ENCODE results near the gene FDX2. TPM values are rescaled to one million over a fixed set of nuclear protein-coding genes. Genes with fewer than 3 reads are reported as not detected.

The FDX2 gene
- 10 to 100 TPM; 23.8 to 27.2 TPM for total RNA-seq

DNA sequence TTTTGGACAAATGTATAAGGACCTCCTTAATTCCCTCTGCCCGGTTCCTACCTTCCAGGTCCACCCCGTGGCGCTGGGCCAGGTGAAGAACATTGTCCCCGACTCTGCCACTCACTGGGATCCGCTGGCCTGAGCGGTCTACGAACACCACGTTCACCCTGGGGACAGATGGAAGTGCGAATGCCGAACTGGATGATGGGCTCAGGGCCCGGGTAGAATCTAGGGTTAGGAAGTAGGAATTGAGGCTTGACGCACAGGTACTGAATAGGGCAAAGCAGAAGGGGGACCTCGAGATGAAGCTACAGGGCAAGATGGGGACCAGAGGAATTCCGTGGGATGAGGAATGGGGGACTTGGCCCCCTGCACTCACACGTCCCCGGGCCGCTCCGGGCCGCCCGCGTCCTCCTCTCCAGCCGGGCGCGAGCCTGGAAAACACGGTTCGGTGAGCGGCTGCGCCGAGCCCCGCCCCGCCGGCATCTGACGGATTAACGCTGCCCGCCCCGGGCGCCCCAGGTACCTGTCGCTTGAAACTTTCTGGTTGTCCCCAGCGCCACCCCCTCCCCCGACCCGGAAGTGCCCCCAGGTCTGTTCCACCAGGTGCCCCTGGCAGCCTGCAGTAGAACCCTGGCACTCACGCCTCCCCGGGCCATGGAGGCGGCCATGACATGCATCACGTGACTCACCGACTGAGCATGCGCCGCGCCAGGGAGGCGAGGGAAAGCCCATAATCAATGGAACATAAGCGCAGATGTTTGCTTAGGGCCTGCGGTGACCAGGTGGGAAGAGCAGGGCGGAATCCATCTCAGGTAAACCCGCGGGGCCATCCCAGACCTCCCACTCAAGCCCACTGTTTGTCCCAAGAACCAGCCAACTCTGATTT is at the start of gene FDX2:
Gene FDX2, minus strand, starts transcription at position 681 of the 880 bp plus-strand sequence. Its CDS starts 19 bp downstream, at position 662.
- ChIA-PET POLR2A (no interaction called here), CTCF (interaction anchor here (0.6 to 1.8 kb wide), 3 partner anchors 44 to 88 kb away, joined by 3 to 10 read pairs (median 3); no protein-coding TSS in a partner anchor)

DNA sequence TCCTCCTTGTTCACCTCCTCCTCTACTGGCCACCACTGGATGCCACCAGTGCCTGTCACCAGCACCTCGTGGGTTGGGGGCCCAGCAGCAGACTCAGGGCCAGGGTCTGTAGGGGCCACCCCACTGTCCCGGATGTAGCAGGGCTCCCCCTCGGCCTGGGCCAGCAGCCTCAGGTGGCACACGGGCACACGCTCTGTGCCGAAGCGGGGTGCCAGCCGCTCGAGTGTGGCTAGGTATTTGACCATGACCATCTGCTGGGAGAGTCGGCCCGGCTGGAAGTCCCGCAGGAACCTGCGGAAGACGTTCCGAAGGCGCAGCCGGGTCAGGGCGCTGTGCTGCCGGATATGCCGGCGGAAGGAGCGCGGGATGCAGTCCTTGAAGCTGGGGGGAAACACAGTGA is 49.7 kb upstream of the FDX2 start:
- POLR2A ChIA-PET: interaction anchor here (0.7 kb wide), 1 partner anchor 51 kb away, joined by 4 read pairs; no protein-coding TSS in a partner anchor
- CTCF ChIA-PET: no interaction called here

GRCh38 chr19:10364644-10365043 is 48.8 kb upstream of the FDX2 start:
- CTCF ChIA-PET: no interaction called here
- POLR2A ChIA-PET: no interaction called here

GRCh38 chr19:10363789-10364281 is 48.0 kb upstream of the FDX2 start:
- ChIA-PET CTCF (no interaction called here), POLR2A (no interaction called here)

DNA sequence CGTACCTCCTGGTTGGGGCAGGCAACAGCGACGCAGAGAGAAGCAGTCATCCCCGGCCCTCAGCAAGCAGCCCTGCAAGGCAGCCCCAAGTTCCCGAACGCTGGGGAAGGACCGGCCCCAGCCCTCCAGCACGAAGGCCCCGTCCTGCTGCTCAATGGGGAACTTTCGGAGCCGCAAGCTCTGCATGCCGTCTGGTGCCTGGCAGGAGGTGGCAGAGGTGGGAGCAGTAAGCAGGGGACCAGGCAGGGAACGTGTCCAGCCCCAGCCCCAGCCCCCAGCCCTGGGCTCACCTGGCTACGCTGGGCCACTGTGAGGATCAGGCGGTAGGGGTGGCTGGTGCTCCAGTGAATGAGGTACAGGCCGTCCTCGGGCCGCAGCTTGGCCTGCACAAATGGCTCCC is 46.4 kb upstream of the FDX2 start:
- ChIA-PET POLR2A (no interaction called here), CTCF (interaction anchor here (1.1 kb wide), 1 partner anchor 27 kb away, joined by 3 read pairs; no protein-coding TSS in a partner anchor)

DNA sequence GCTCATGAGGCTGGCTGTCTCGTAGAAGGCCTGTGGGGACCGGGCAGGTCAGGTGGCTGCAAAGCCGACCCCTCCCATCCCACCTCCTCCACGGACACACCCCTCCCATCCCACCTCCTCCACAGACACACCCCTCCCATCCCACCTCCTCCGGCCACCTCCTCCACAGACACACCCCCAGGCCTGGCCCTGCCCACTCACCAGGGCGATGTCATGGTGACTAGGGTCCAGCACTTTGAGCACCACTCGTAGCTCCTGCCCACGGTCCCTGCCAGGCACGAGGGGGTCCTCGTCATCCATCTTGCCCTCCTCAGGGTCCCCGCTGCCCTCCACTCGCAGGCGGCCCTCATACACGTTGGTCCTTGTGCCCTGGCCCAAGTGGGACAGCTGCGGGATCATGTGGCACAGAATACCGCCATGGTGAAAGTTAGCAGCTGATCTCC is 45.8 kb upstream of the FDX2 start:
- ChIA-PET POLR2A (no interaction called here), CTCF (no interaction called here)

DNA sequence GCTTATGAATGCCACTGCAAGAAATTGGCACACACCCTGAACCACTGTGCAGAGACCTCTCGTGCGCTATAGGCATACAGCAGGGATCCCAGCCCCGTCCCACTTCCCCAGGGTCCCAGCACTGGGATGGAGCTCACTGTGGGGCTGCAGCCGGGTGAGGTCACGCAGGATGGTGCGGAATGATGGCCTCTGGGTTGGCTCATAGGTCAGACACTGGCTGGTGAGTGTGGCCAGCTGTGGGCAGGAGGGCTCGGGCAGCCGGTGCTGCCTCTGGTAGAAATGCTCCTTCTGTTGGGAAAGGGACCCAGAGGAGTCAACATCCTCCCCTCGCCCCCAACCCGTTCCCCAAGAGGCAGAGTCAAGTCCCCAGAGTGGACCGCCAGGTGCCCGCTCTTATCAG is 40.6 kb upstream of the FDX2 start:
- ChIA-PET CTCF (no interaction called here), POLR2A (interaction anchor here (0.5 kb wide), 1 partner anchor 107 kb away, joined by 8 read pairs; no protein-coding TSS in a partner anchor)

GRCh38 chr19:10353793-10354391 is 38.1 kb upstream of the FDX2 start:
- CTCF ChIA-PET: interaction anchor here (1.0 kb wide), 1 partner anchor 95 kb away, joined by 5 read pairs; no protein-coding TSS in a partner anchor
- POLR2A ChIA-PET: no interaction called here

- POLR2A ChIA-PET: no interaction called here
- CTCF ChIA-PET: no interaction called here
These were observed 37.2 kb upstream of the FDX2 start for GRCh38 chr19:10352764-10353671.

DNA sequence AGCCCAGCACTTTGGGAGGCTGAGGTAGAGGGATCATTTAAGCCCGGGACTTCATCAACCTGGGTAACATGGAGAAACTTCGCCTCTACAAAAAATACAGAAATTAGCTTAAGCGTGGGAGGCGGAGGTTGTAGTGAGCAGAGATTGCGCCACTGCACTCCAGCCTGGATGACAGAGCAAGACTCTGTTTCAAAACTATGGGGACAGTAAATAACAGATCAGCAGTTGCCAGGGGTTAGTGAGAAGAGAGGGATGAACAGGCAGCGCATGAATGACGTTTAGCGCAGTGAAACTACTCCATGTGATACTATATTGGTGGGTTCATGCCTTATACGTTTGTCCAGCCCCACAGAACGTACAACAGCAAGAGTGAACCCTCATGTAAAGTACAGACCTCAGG is 30.7 kb upstream of the FDX2 start:
- POLR2A ChIA-PET: no interaction called here
- CTCF ChIA-PET: no interaction called here

GRCh38 chr19:10344780-10345179 is 29.0 kb upstream of the FDX2 start:
- POLR2A ChIA-PET: no interaction called here

GRCh38 chr19:10343495-10343894 is 27.7 kb upstream of the FDX2 start:
- ChIA-PET CTCF (interaction anchor here (0.5 kb wide), 1 partner anchor 27 kb away, joined by 4 read pairs; no protein-coding TSS in a partner anchor), POLR2A (no interaction called here)

More at GRCh38 chr19:10344780-10345179, 29.0 kb upstream of the FDX2 start:
- CTCF ChIA-PET: interaction anchor here (1.2 kb wide), 1 partner anchor 86 kb away, joined by 4 read pairs; no protein-coding TSS in a partner anchor

- ChIA-PET POLR2A (interaction anchor here (0.6 kb wide), 1 partner anchor 57 kb away, joined by 3 read pairs; no protein-coding TSS in a partner anchor), CTCF (interaction anchor here (1.2 to 1.4 kb wide), 2 partner anchors 9 to 67 kb away, joined by 3 to 5 read pairs; no protein-coding TSS in a partner anchor)
These were observed 24.2 kb upstream of the FDX2 start for GRCh38 chr19:10339977-10340376.

DNA sequence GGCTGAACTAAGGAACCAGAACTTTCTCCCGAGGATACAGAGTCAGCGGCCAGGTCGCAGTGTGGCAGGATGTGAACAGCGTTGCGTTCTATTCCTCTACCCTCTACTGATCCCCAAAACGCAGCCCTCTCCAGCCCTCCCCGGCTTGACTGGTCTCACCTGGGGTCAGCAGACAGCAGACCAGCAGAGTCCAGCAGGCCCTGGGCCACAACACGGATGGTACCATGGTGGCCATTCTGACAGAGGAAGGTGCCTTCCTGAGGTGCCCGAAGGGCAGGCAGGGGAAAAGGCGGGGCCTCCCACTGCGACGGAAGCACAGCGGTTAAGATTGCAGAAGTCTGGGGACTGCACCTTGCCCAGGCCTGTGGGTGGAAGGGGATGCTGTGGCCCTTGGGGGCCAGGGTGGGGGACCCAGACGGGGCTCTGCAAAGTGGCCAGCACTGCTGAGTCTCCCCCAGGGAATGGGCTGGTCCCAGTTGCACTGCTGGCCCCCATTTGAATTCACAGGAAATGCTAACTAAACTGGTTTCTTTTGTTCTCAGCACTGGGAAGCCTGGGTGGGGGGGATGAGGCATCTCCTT is 23.7 kb upstream of the FDX2 start, which contains the start of gene ICAM3:
Gene ICAM3, minus strand, starts transcription at position 245 of the 581 bp plus-strand sequence. Its CDS starts 10 bp downstream, at position 235.
- ChIA-PET CTCF (interaction anchor here (1.4 kb wide), 1 partner anchor 8 kb away, joined by 5 read pairs; no protein-coding TSS in a partner anchor), POLR2A (interaction anchor here (0.6 kb wide), 1 partner anchor 56 kb away, joined by 3 read pairs; no protein-coding TSS in a partner anchor)

DNA sequence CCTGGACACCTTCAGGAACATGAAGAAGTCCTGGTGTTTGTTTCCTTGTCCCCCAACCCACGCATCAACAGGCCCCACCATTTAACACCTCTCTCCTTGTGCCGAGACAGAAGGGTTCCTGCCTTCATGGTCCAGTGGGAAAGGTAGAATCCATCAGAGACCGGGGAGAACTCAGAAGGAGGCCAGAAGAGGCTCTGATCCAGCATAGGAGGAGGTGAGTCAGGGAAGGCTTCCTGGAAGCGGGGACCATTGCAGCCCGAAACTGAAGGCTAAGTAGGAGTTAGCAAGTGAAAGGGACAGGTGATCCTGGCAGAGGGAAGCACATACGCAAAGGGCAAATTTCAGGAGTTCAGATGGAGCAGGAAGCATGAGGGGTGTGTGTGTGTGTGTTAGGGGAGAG is 23.1 kb upstream of the FDX2 start:
- ChIA-PET CTCF (interaction anchor here (0.6 kb wide), 1 partner anchor 35 kb away, joined by 4 read pairs; no protein-coding TSS in a partner anchor), POLR2A (no interaction called here)

- ChIA-PET CTCF (interaction anchor here (0.6 to 1.6 kb wide), 3 partner anchors 66 to 167 kb away, joined by 3 to 4 read pairs (median 3); partner anchors contain the start of gene ICAM1), POLR2A (interaction anchor here (0.6 kb wide), 1 partner anchor 254 kb away, joined by 6 read pairs; no protein-coding TSS in a partner anchor)
These were observed 20.9 kb upstream of the FDX2 start for GRCh38 chr19:10336725-10337124.

DNA sequence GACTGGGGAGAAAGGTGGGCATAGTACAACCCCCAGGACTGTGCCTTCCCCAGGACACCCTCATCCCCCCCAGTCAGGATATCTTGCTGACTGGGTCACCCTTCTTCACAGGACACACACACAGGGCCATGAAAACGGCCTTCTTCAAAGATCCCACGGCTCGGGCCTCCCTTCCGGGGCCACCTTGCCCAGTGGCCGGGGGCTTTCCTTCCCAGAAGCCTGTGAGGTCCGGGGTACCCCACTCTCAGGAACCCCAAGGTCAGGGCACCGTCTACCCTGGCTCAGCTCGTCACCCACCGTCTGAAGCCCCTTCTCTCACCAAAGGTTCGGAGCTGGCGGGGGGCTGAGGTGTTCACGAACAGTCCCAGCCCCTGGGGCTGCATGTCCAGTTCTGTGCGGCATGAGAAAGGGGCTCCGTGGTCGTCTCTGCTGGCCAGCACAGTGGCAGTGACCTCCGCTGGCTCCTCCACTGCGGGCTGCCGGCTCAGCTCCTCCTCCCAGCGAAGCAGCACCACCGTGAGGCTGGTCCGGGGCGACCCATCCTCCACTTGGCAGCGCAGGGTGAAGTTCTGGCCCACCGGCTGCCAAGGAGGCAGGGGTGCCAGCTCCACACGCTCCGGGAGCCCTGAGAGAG is 19.7 kb upstream of the FDX2 start:
- ChIA-PET CTCF (interaction anchor here (1.6 kb wide), 1 partner anchor 64 kb away, joined by 4 read pairs; the partner anchor contains the start of gene ICAM1), POLR2A (no interaction called here)

All from activated CD8-positive, alpha-beta memory T cell treated with anti-CD3 and anti-CD28 coated beads for 36 hours (primary cell).